D721Med (cell line): ENCODE data around the gene NPTX1.

Experiments
- DNase-seq: peaks from one replicate; pipeline ENCODE4 v3.0.0; 2011; ENCODE audit warnings: low spot score; ENCODE audit not compliant: insufficient read length
- FAIRE-seq: peaks from 2 replicates; lab custom pipeline; 2011; peaks lifted over from hg19 to GRCh38; lab: Jason Lieb, UNC
- CTCF ChIP-seq: IDR thresholded peaks from 2 replicates; pipeline ENCODE4 v1.5.1; 2012; ENCODE audit warnings: mild to moderate bottlenecking, control low read depth; ENCODE audit not compliant: insufficient read depth; ENCODE audit errors: missing control alignments

NPTX1 gene

GRCh38 chr17:80497726-80498241 is 21.4 kb upstream of the NPTX1 start:
- DNase-seq (no peak), FAIRE-seq (no peak)
- TF ChIP-seq CTCF, result no peak

- no peak for DNase-seq
- FAIRE-seq, result no peak
- TF ChIP-seq CTCF, result no peak
These were observed 18.1 kb upstream of the NPTX1 start for GRCh38 chr17:80494547-80494946.

GRCh38 chr17:80492343-80493136 is 16.1 kb upstream of the NPTX1 start:
- no peak for DNase-seq
- FAIRE-seq, result no peak
- no peak for TF ChIP-seq CTCF

GRCh38 chr17:80491478-80492342 is 15.3 kb upstream of the NPTX1 start:
- FAIRE-seq, result no peak

GRCh38 chr17:80487511-80487910 is 11.1 kb upstream of the NPTX1 start:
- DNase-seq, result no peak
- FAIRE-seq, result no peak
- TF ChIP-seq CTCF, result no peak

More at GRCh38 chr17:80491478-80492342, 15.3 kb upstream of the NPTX1 start:
- no peak for DNase-seq
- no peak for TF ChIP-seq CTCF

- DNase-seq (no peak), FAIRE-seq (no peak)
- TF ChIP-seq CTCF, result no peak
These were observed 10.3 kb upstream of the NPTX1 start for GRCh38 chr17:80486692-80487091.
